Measurements from ENCODE around the gene LRRK1.
A peak's percentile ranks its signal among the peaks of the same experiment; 100 is the strongest.

The LRRK1 gene

DNA sequence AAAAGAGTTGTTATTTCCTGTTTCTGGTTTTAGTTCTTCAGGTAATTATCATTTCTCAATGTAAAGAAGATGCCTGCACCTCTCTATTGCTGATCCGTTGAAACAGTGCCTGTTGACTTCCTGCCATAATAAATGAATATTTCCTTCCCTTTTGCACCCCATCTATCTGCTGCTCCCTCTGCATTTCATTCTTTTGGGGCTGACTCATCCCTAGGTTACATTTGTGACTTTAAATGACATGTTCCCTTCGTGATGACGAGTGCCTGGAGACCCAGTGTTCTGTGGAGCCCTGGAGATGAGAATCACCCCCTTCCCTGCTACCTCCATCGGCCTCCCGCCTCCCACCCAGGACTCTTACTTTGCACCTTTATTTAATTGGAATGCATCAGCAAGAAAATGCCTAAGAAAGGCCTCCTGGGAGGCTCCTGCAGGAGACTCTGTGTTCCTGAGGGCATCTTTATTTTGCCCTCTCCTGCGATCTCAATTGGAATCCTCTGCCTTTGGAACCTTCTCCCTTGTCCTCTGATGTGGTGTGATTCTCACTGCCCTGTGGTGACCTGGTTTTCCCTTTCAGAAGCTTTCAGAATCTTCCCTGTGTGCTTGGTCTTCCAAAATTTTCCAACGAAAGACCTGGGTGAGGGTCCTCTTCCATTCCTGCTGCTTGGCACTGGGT lies 13.7 kb downstream of the LRRK1 start:
- no peaks in the 10 kb centered on the region for H3K27me3 ChIP-seq (replicated peaks; ENCODE audit: control insufficient read depth, insufficient read depth, low read length)
- H3K4me3 ChIP-seq (replicated peaks; ENCODE audit: low read depth, low read length), result no peak overlapping the region
- DNase-seq (ENCODE audit: extremely low read depth, insufficient read length), result no peak
- peaks cover 10% of the 10 kb centered on the region for H3K36me3 ChIP-seq (ENCODE audit: control insufficient read depth, insufficient read depth, low read length)
- TF ChIP-seq, protein P1, sequence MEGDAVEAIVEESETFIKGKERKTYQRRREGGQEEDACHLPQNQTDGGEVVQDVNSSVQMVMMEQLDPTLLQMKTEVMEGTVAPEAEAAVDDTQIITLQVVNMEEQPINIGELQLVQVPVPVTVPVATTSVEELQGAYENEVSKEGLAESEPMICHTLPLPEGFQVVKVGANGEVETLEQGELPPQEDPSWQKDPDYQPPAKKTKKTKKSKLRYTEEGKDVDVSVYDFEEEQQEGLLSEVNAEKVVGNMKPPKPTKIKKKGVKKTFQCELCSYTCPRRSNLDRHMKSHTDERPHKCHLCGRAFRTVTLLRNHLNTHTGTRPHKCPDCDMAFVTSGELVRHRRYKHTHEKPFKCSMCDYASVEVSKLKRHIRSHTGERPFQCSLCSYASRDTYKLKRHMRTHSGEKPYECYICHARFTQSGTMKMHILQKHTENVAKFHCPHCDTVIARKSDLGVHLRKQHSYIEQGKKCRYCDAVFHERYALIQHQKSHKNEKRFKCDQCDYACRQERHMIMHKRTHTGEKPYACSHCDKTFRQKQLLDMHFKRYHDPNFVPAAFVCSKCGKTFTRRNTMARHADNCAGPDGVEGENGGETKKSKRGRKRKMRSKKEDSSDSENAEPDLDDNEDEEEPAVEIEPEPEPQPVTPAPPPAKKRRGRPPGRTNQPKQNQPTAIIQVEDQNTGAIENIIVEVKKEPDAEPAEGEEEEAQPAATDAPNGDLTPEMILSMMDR (IDR thresholded peaks at IDR 0.05; ENCODE audit: insufficient read depth, low read length, poor library complexity, severe bottlenecking), result no peak

DNA sequence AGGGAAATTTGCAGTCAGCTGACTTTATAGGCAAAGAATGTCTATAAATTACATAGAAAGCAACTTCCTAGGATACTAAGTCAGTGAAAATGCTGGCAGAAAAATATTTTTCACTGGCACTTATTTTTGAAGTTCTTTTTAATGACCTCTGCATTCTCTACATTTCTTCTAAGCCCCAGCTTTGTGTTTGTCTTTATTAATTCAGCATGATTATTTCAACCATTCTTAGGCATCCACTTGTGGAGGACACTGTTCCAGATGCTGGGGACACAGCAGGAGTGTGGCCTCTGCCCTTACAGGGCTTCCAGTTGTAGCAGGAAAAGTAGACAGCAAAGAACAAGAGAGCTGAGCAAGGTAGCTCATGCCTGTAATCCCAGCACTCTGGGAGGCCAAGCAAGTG lies 15.0 kb downstream of the LRRK1 start:
- TF ChIP-seq, protein P1 (IDR thresholded peaks at IDR 0.05; ENCODE audit: insufficient read depth, low read length, poor library complexity, severe bottlenecking), result no peak
- DNase-seq (ENCODE audit: extremely low read depth, insufficient read length), result no peak
- Histone ChIP-seq H3K27me3 (replicated peaks; ENCODE audit: control insufficient read depth, insufficient read depth, low read length) (no peaks in the 10 kb centered on the region), H3K36me3 (ENCODE audit: control insufficient read depth, insufficient read depth, low read length) (peaks cover 4% of the 10 kb centered on the region), H3K4me3 (replicated peaks; ENCODE audit: low read depth, low read length) (no peak overlapping the region)

DNA sequence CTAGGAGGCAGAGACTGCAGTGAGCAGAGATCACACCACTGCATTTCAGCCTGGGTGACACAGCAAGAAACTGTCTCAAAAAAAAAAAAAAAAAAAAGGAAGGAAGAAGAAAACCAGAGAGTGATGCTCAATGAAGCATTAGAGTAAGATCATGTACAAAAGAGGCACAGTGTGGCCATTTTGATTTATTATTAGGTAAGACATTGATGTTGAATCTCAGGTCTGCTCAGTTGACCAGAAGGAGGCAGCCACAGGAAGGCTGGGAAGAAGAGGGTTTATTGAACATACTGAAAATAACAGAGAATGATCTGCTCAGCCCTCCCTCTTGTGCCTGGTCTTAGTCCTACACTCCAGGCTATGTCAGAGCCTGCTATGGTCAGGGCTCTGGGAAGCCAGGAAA lies 15.6 kb downstream of the LRRK1 start:
- Histone ChIP-seq H3K27me3 (replicated peaks; ENCODE audit: control insufficient read depth, insufficient read depth, low read length) (no peaks in the 10 kb centered on the region), H3K4me3 (replicated peaks; ENCODE audit: low read depth, low read length) (no peak overlapping the region), H3K36me3 (ENCODE audit: control insufficient read depth, insufficient read depth, low read length) (peaks cover 4% of the 10 kb centered on the region)
- TF ChIP-seq, protein P1 (IDR thresholded peaks at IDR 0.05; ENCODE audit: insufficient read depth, low read length, poor library complexity, severe bottlenecking), result peak; percentile 28
- DNase-seq (ENCODE audit: extremely low read depth, insufficient read length), result no peak

DNA sequence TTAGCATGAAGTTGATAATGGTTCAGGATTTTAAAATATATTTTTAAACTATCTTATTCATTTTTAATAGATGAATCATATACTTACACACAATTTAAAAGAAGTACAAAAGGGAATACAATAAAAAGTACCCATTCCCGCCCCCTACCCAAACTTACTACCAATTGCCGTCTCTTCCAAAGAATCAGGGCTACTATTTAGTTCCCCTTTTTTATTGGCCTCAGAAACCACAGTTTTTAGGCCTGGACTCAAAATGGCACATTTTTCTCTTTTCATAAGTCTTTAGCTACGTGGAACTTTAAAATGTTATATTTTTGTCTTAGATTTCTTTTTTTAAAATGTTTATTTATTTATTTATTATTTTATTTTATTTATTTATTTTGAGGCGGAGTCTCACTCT lies 18.0 kb downstream of the LRRK1 start:
- DNase-seq (ENCODE audit: extremely low read depth, insufficient read length), result no peak
- Histone ChIP-seq H3K36me3 (ENCODE audit: control insufficient read depth, insufficient read depth, low read length) (peaks cover 3% of the 10 kb centered on the region), H3K4me3 (replicated peaks; ENCODE audit: low read depth, low read length) (no peak overlapping the region), H3K27me3 (replicated peaks; ENCODE audit: control insufficient read depth, insufficient read depth, low read length) (no peaks in the 10 kb centered on the region)
- TF ChIP-seq, protein P1 (IDR thresholded peaks at IDR 0.05; ENCODE audit: insufficient read depth, low read length, poor library complexity, severe bottlenecking), result no peak

DNA sequence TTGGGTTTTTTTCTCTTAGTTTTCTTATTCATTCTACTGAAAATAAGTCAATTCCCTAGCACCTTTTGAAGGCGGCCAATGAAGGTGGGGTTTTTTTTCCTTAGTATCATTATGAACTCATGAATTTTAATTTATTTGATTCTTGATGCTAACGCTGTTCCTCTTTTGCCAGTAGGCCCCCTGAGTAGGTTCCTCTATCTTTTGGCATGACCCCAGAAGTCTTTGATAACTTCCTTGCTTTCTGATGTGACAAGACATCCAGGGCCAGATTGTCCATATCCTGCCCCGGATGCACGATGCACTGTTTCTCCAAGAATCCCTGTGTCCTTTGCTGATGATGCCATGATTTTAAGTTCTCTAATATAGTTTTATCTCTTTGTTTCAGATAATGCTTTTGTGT lies 20.6 kb downstream of the LRRK1 start:
- H3K27me3 ChIP-seq (replicated peaks; ENCODE audit: control insufficient read depth, insufficient read depth, low read length), result no peaks in the 10 kb centered on the region
- TF ChIP-seq, protein P1 (IDR thresholded peaks at IDR 0.05; ENCODE audit: insufficient read depth, low read length, poor library complexity, severe bottlenecking), result no peak
- H3K4me3 ChIP-seq (replicated peaks; ENCODE audit: low read depth, low read length), result no peak overlapping the region
- peaks cover 3% of the 10 kb centered on the region for H3K36me3 ChIP-seq (ENCODE audit: control insufficient read depth, insufficient read depth, low read length)
- DNase-seq (ENCODE audit: extremely low read depth, insufficient read length), result no peak

Data from GM06990 (cell line).